ENCODE results near the gene AAK1. TPM values are rescaled to one million over a fixed set of nuclear protein-coding genes. Genes with fewer than 3 reads are reported as not detected.

The AAK1 gene
- total RNA-seq, 1 donor from 2014 or later = 20.8 TPM

GRCh38 chr2:69462780-69463179, 180.8 kb downstream of the AAK1 start:
- H3K4me1 Mint-ChIP-seq = no peaks in the 10 kb centered on the region
- H3K79me2 ChIP-seq (ENCODE audit: low read depth) = no peaks in the 10 kb centered on the region
- no peak overlapping the region for H2AFZ ChIP-seq (replicated peaks)

GRCh38 chr2:69461404-69461803, 182.1 kb downstream of the AAK1 start:
- Mint-ChIP-seq H3K27ac (no peak overlapping the region), H3K4me3 (no peak overlapping the region), H3K9me3 (no peaks in the 10 kb centered on the region), H3K4me1 (no peaks in the 10 kb centered on the region), H3K27me3 (ENCODE audit: insufficient read depth, low read depth) (no peaks in the 10 kb centered on the region), H3K36me3 (peaks cover 17% of the 10 kb centered on the region)
- no peaks in the 10 kb centered on the region for H3K4me1 ChIP-seq
- H3F3A ChIP-seq (ENCODE audit: low read depth) = no peaks in the 10 kb centered on the region
- H3K27ac ChIP-seq = no peak overlapping the region
- no peak overlapping the region for H3K9ac ChIP-seq
- no peaks in the 10 kb centered on the region for H3K9me3 ChIP-seq (ENCODE audit: low read depth)
- no peaks in the 10 kb centered on the region for H4K20me1 ChIP-seq (ENCODE audit: low read depth)
- DNase-seq (ENCODE audit: low spot score) = no peak
- no peaks in the 10 kb centered on the region for H3K79me2 ChIP-seq (ENCODE audit: low read depth)
- no peak overlapping the region for H2AFZ ChIP-seq (replicated peaks)
- H3K4me3 ChIP-seq = no peak overlapping the region
- H3K27me3 ChIP-seq = no peaks in the 10 kb centered on the region
- H3K36me3 ChIP-seq = no peaks in the 10 kb centered on the region
- no peak overlapping the region for H3K4me2 ChIP-seq
- no peak for TF ChIP-seq CTCF (IDR thresholded peaks at IDR 0.05)
- TF ChIP-seq EZH2 (IDR thresholded peaks at IDR 0.05) = no peak
- TF ChIP-seq EZH2phosphoT487 (IDR thresholded peaks at IDR 0.05) = no peak

More at GRCh38 chr2:69462780-69463179, 180.8 kb downstream of the AAK1 start:
- Histone ChIP-seq H3K4me3 (no peak overlapping the region), H3F3A (ENCODE audit: low read depth) (no peaks in the 10 kb centered on the region), H3K27ac (no peak overlapping the region), H3K9ac (no peak overlapping the region), H3K9me3 (ENCODE audit: low read depth) (no peaks in the 10 kb centered on the region), H3K4me1 (no peaks in the 10 kb centered on the region), H4K20me1 (ENCODE audit: low read depth) (no peaks in the 10 kb centered on the region), H3K36me3 (no peaks in the 10 kb centered on the region), H3K4me2 (no peak overlapping the region), H3K27me3 (no peaks in the 10 kb centered on the region)
- peaks cover 21% of the 10 kb centered on the region for H3K36me3 Mint-ChIP-seq
- H3K9me3 Mint-ChIP-seq = no peaks in the 10 kb centered on the region
- DNase-seq (ENCODE audit: low spot score) = no peak
- no peak overlapping the region for H3K4me3 Mint-ChIP-seq
- TF ChIP-seq CTCF (IDR thresholded peaks at IDR 0.05) = no peak
- TF ChIP-seq EZH2phosphoT487 (IDR thresholded peaks at IDR 0.05) = no peak
- TF ChIP-seq EZH2 (IDR thresholded peaks at IDR 0.05) = no peak
- H3K27me3 Mint-ChIP-seq (ENCODE audit: insufficient read depth, low read depth) = no peaks in the 10 kb centered on the region
- H3K27ac Mint-ChIP-seq = no peak overlapping the region

- Mint-ChIP-seq H3K4me1 (no peaks in the 10 kb centered on the region), H3K9me3 (no peaks in the 10 kb centered on the region), H3K27me3 (ENCODE audit: insufficient read depth, low read depth) (no peaks in the 10 kb centered on the region), H3K36me3 (peaks cover 9% of the 10 kb centered on the region), H3K4me3 (no peak overlapping the region), H3K27ac (no peak overlapping the region)
- Histone ChIP-seq H3K4me2 (no peak overlapping the region), H3K9ac (no peak overlapping the region), H4K20me1 (ENCODE audit: low read depth) (no peaks in the 10 kb centered on the region), H3K9me3 (ENCODE audit: low read depth) (no peaks in the 10 kb centered on the region), H3K27me3 (no peaks in the 10 kb centered on the region), H3K27ac (no peak overlapping the region), H3K79me2 (ENCODE audit: low read depth) (no peaks in the 10 kb centered on the region), H3K4me1 (no peaks in the 10 kb centered on the region), H3K4me3 (no peak overlapping the region), H2AFZ (replicated peaks) (no peak overlapping the region), H3K36me3 (no peaks in the 10 kb centered on the region), H3F3A (ENCODE audit: low read depth) (no peaks in the 10 kb centered on the region)
- no peak for DNase-seq (ENCODE audit: low spot score)
- no peak for TF ChIP-seq EZH2 (IDR thresholded peaks at IDR 0.05)
Measured at GRCh38 chr2:69459936-69460335, 183.6 kb downstream of the AAK1 start.

- Histone ChIP-seq H3K9ac (no peak overlapping the region), H3K79me2 (ENCODE audit: low read depth) (no peaks in the 10 kb centered on the region), H3K27me3 (no peaks in the 10 kb centered on the region), H4K20me1 (ENCODE audit: low read depth) (no peaks in the 10 kb centered on the region), H3K4me3 (no peak overlapping the region), H3F3A (ENCODE audit: low read depth) (no peaks in the 10 kb centered on the region), H3K36me3 (no peaks in the 10 kb centered on the region), H3K27ac (no peak overlapping the region), H3K9me3 (ENCODE audit: low read depth) (no peaks in the 10 kb centered on the region), H3K4me1 (no peaks in the 10 kb centered on the region), H3K4me2 (no peak overlapping the region), H2AFZ (replicated peaks) (no peak overlapping the region)
- H3K27ac Mint-ChIP-seq = no peak overlapping the region
- no peak for DNase-seq (ENCODE audit: low spot score)
- H3K36me3 Mint-ChIP-seq = peaks cover 3% of the 10 kb centered on the region
- peaks cover 3% of the 10 kb centered on the region for H3K4me1 Mint-ChIP-seq
- no peak overlapping the region for H3K4me3 Mint-ChIP-seq
- no peaks in the 10 kb centered on the region for H3K27me3 Mint-ChIP-seq (ENCODE audit: insufficient read depth, low read depth)
- no peak for TF ChIP-seq EZH2phosphoT487 (IDR thresholded peaks at IDR 0.05)
- no peaks in the 10 kb centered on the region for H3K9me3 Mint-ChIP-seq
Measured at GRCh38 chr2:69456950-69457445, 186.5 kb downstream of the AAK1 start.

Measured in neural progenitor cell (in vitro differentiated cells).